ENCODE measurements around the gene DLGAP1.

GRCh38 chr18:4248686-4249085 is 206.4 kb downstream of the DLGAP1 start:
- TF ChIP-seq, protein P1, sequence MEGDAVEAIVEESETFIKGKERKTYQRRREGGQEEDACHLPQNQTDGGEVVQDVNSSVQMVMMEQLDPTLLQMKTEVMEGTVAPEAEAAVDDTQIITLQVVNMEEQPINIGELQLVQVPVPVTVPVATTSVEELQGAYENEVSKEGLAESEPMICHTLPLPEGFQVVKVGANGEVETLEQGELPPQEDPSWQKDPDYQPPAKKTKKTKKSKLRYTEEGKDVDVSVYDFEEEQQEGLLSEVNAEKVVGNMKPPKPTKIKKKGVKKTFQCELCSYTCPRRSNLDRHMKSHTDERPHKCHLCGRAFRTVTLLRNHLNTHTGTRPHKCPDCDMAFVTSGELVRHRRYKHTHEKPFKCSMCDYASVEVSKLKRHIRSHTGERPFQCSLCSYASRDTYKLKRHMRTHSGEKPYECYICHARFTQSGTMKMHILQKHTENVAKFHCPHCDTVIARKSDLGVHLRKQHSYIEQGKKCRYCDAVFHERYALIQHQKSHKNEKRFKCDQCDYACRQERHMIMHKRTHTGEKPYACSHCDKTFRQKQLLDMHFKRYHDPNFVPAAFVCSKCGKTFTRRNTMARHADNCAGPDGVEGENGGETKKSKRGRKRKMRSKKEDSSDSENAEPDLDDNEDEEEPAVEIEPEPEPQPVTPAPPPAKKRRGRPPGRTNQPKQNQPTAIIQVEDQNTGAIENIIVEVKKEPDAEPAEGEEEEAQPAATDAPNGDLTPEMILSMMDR (conservative IDR thresholded peaks at IDR 0.05 in 1 of 2, IDR thresholded peaks at IDR 0.05 in 1 of 2; ENCODE audit: extremely low read depth in 1 of 2, insufficient read depth in 1 of 2, low read depth in 1 of 2, low read length in 2 of 2) = no peak
- TF ChIP-seq EZH2 (IDR thresholded peaks at IDR 0.05; ENCODE audit: borderline replicate concordance, low read length) = no peak
